Measurements from ENCODE around the gene TMEM244. TPM values are rescaled to one million over a fixed set of nuclear protein-coding genes. Genes with fewer than 3 reads are reported as not detected.
"Not testable (repeated sequence)": the region's sequence is repeated elsewhere in the genome, so short reads cannot be mapped to it uniquely, and the experiment has no call there.

TMEM244 gene
- total RNA-seq, 1 donor from 2014 or later: not detected

GRCh38 chr6:129866688-129867087, 5.6 kb upstream of the TMEM244 start:
- no peak for ATAC-seq

- ATAC-seq: no peak
These were observed 5.1 kb upstream of the TMEM244 start for GRCh38 chr6:129866256-129866655.

GRCh38 chr6:129865013-129865412, 3.9 kb upstream of the TMEM244 start:
- ATAC-seq: no peak

GRCh38 chr6:129863664-129864063, 2.5 kb upstream of the TMEM244 start:
- ATAC-seq: peak; percentile 58

GRCh38 chr6:129859524-129859923, 1.6 kb downstream of the TMEM244 start:
- ATAC-seq: no peak

- no peak for ATAC-seq
These were observed 3.3 kb downstream of the TMEM244 start for GRCh38 chr6:129857838-129858237.

GRCh38 chr6:129853996-129854711, 7.0 kb downstream of the TMEM244 start:
- peak; percentile 30 for ATAC-seq

GRCh38 chr6:129852257-129852858, 8.8 kb downstream of the TMEM244 start:
- no peak for ATAC-seq

GRCh38 chr6:129849456-129849855, 11.7 kb downstream of the TMEM244 start:
- peak; percentile 71 for ATAC-seq

GRCh38 chr6:129846761-129847160, 14.4 kb downstream of the TMEM244 start:
- no peak for ATAC-seq

- ATAC-seq: no peak
These were observed 15.4 kb downstream of the TMEM244 start for GRCh38 chr6:129845696-129846095.

- no peak for ATAC-seq
These were observed 16.8 kb downstream of the TMEM244 start for GRCh38 chr6:129844118-129844891.

GRCh38 chr6:129843573-129843972, 17.5 kb downstream of the TMEM244 start:
- ATAC-seq: no peak

GRCh38 chr6:129842881-129843409, 18.2 kb downstream of the TMEM244 start:
- no peak for ATAC-seq

GRCh38 chr6:129842137-129842536, 19.0 kb downstream of the TMEM244 start:
- no peak for ATAC-seq

- not testable (repeated sequence) for ATAC-seq
These were observed 21.6 kb downstream of the TMEM244 start for GRCh38 chr6:129839562-129839961.

GRCh38 chr6:129835691-129836090, 25.4 kb downstream of the TMEM244 start:
- peak; percentile 91 for ATAC-seq

GRCh38 chr6:129832299-129832698, 28.8 kb downstream of the TMEM244 start:
- no peak for ATAC-seq

GRCh38 chr6:129828229-129828628, 32.9 kb downstream of the TMEM244 start:
- ATAC-seq: no peak

- ATAC-seq: no peak
These were observed 42.9 kb downstream of the TMEM244 start for GRCh38 chr6:129818251-129818650.

GRCh38 chr6:129817821-129818220, 43.3 kb downstream of the TMEM244 start:
- ATAC-seq: no peak

GRCh38 chr6:129817332-129817731, 43.8 kb downstream of the TMEM244 start:
- no peak for ATAC-seq

- no peak for ATAC-seq
These were observed 48.9 kb downstream of the TMEM244 start for GRCh38 chr6:129812145-129812777.

Data from esophagus mucosa (tissue), 1 donor.